Endothelial cell of umbilical vein (primary cell): ENCODE results near the gene TMEM179B. TPM values are rescaled to one million over a fixed set of nuclear protein-coding genes. Genes with fewer than 3 reads are reported as not detected.

Experiments
- BruUV-seq: library from RNA; stranded (reverse); fragments of 400-500 nt; replicated peaks from 2 replicates; lab custom pipeline; 2021; lab: Mats Ljungman, UMichigan
- CTCF ChIA-PET: fragments of 300-600, 350-600 bp; sonication (Branson Sonifier 250); formaldehyde crosslinking; loops from one replicate; lab custom pipeline; 2021; ENCODE audit warnings: antibody characterized with exemption, inconsistent platforms; lab: Charles Lee
- POLR2A ChIA-PET: fragments of 300-600, 350-600 bp; sonication (Branson Sonifier 250); formaldehyde crosslinking; loops from one replicate; lab custom pipeline; 2021; ENCODE audit warnings: antibody characterized with exemption, inconsistent platforms; lab: Charles Lee
- DNase-seq: peaks from one replicate; pipeline ENCODE4 v3.0.0-alpha.2; 2011; ENCODE audit warnings: low read depth, low spot score
- FAIRE-seq: peaks from 2 replicates; lab custom pipeline; 2011; peaks lifted over from hg19 to GRCh38; lab: Jason Lieb, UNC
- H2AFZ ChIP-seq: 2 replicates; pipeline ENCODE4 v1.6.0; 2012; ENCODE audit warnings: low read depth, low read length, control low read depth, inconsistent platforms
- H3K27ac ChIP-seq: 2 replicates; pipeline ENCODE4 v1.5.1; 2011; ENCODE audit warnings: low read depth, mild to moderate bottlenecking, control low read depth, low read length, moderate library complexity; ENCODE audit not compliant: insufficient read depth
- H3K27me3 ChIP-seq, 2 experiments: 2 replicates each; pipeline versions ENCODE4 v1.6.0 to v1.6.1; 2011; ENCODE audit warnings: low read length in 2 of 2, mixed read lengths in 1 of 2; ENCODE audit not compliant: control insufficient read depth in 2 of 2, insufficient read depth in 2 of 2
- H3K36me3 ChIP-seq, 2 experiments: 2 replicates in 1 of 2; 3 replicates in 1 of 2; pipeline ENCODE4 v1.5.1; 2011; ENCODE audit warnings: low read length in 2 of 2, mild to moderate bottlenecking in 1 of 2, moderate library complexity in 1 of 2; ENCODE audit not compliant: control insufficient read depth in 2 of 2, insufficient read depth in 2 of 2; ENCODE audit errors: extremely low read depth in 1 of 2
- H3K4me1 ChIP-seq: 3 replicates; pipeline ENCODE4 v1.5.1; 2011; ENCODE audit warnings: mild to moderate bottlenecking, low read length; ENCODE audit not compliant: control insufficient read depth, insufficient read depth; ENCODE audit errors: extremely low read depth
- H3K4me2 ChIP-seq: 2 replicates; pipeline ENCODE4 v1.6.1; 2011; ENCODE audit warnings: low read length, control low read depth, mixed read lengths; ENCODE audit not compliant: insufficient read depth
- H3K4me3 ChIP-seq, 3 experiments: fragments of 200-600 bp in 1 of 3; sonication (generic), shearing (Covaris generic) in 1 of 3; replicated peaks in 1 of 3; 2 replicates each; pipeline ENCODE4 v1.5.1; 2011 to 2016; ENCODE audit warnings: control low read depth in 3 of 3, low read length in 3 of 3, mild to moderate bottlenecking in 2 of 3, inconsistent platforms in 1 of 3, low read depth in 1 of 3, moderate library complexity in 1 of 3; ENCODE audit not compliant: insufficient read depth in 1 of 3
- H3K79me2 ChIP-seq: 2 replicates; pipeline ENCODE4 v1.6.0; 2012; ENCODE audit warnings: low read length, inconsistent platforms; ENCODE audit not compliant: control insufficient read depth, insufficient read depth
- H3K9ac ChIP-seq: replicated peaks from 2 replicates; pipeline ENCODE3; 2011; ENCODE audit warnings: low read length, control low read depth; ENCODE audit not compliant: insufficient read depth; ENCODE audit errors: extremely low read depth
- H3K9me1 ChIP-seq: replicated peaks from 3 replicates; pipeline ENCODE4 v1.6.0; 2011; ENCODE audit warnings: mild to moderate bottlenecking, low read length; ENCODE audit not compliant: control insufficient read depth, insufficient read depth; ENCODE audit errors: extremely low read depth
- H3K9me3 ChIP-seq: replicated peaks from 2 replicates; pipeline ENCODE4 v1.5.1; 2012; ENCODE audit warnings: low read length, inconsistent platforms; ENCODE audit not compliant: control insufficient read depth, insufficient read depth
- H4K20me1 ChIP-seq: replicated peaks from 2 replicates; pipeline ENCODE3; 2011; ENCODE audit warnings: mild to moderate bottlenecking, low read length; ENCODE audit not compliant: control insufficient read depth, insufficient read depth; ENCODE audit errors: extremely low read depth
- CTCF ChIP-seq, 2 donors: IDR thresholded peaks; 1 replicate in 1 of 2; 2 replicates in 1 of 2; pipeline ENCODE4 v1.5.1; 2011; ENCODE audit warnings: low read length in 2 of 2, mild to moderate bottlenecking in 2 of 2, moderate library complexity in 2 of 2, control low read depth in 1 of 2, inconsistent platforms in 1 of 2, low read depth in 1 of 2; ENCODE audit not compliant: insufficient read depth in 1 of 2; ENCODE audit errors: extremely low read depth in 1 of 2
- EZH2 ChIP-seq: IDR thresholded peaks from 2 replicates; pipeline ENCODE4 v1.6.1; 2012; ENCODE audit warnings: borderline replicate concordance, low read depth, mild to moderate bottlenecking, moderate library complexity, low read length, inconsistent platforms; ENCODE audit not compliant: severe bottlenecking
- FOS ChIP-seq: IDR thresholded peaks from 2 replicates; pipeline ENCODE4 v1.6.1; 2011; ENCODE audit warnings: mild to moderate bottlenecking, low read length, moderate library complexity, borderline replicate concordance; ENCODE audit not compliant: insufficient read depth
- GATA2 ChIP-seq: IDR thresholded peaks from 2 replicates; pipeline ENCODE4 v1.7.0; 2011; ENCODE audit warnings: low read depth, mild to moderate bottlenecking, moderate library complexity, mixed read lengths, low read length; ENCODE audit not compliant: insufficient read length, insufficient read depth
- JUN ChIP-seq: IDR thresholded peaks from 2 replicates; pipeline ENCODE4 v1.6.1; 2011; ENCODE audit warnings: borderline replicate concordance, low read depth; ENCODE audit not compliant: insufficient read length, insufficient read depth
- MAX ChIP-seq: IDR thresholded peaks from 2 replicates; pipeline ENCODE4 v1.6.1; 2011; ENCODE audit not compliant: insufficient read depth, insufficient read length
- MYC ChIP-seq: IDR thresholded peaks from one replicate; pipeline ENCODE4 v1.6.1; 2011; ENCODE audit warnings: mild to moderate bottlenecking, low read depth, low read length
- POLR2A ChIP-seq: IDR thresholded peaks from 2 replicates; pipeline ENCODE4 v1.6.1; 2012; ENCODE audit warnings: low read depth, mild to moderate bottlenecking, control low read depth, low read length
- POLR2AphosphoS5 ChIP-seq: IDR thresholded peaks from 2 replicates; pipeline ENCODE4 v1.6.1; 2012; ENCODE audit warnings: low read depth, mild to moderate bottlenecking, control low read depth, low read length, moderate library complexity; ENCODE audit not compliant: insufficient read depth
- dilution Hi-C: fragments of 300-500 bp; cut with MboI; formaldehyde crosslinking; loops from one replicate; pipeline ENCODE4 v1.15.0; 2019; ENCODE audit warnings: low sequenced_read_pairs; ENCODE audit not compliant: extremely low pct_ligation_motif_present
- intact Hi-C: fragments of 100-400 bp; cut with micrococcal nuclease; formaldehyde crosslinking; loops from one replicate; pipeline ENCODE4 v1.10.0; 2022
- microRNA-seq: library from miRNA; unstranded; fragments of <30 nt; microRNA quantifications from one replicate; pipeline ENCODE4 v1.2.0, GENCODE V29; 2021; ENCODE audit warnings: borderline number of aligned reads, borderline replicate concordance
- polyA plus RNA-seq, 4 experiments: library from polyadenylated mRNA; depleted of rRNA in 3 of 4; stranded (reverse) in 3 of 4; unstranded in 1 of 4; fragments of >200 nt; gene quantifications; 2 replicates each; pipeline versions ENCODE4 v1.2.1 to v1.2.3, GENCODE V29; 2011 to 2012; ENCODE audit warnings: missing spikeins in 1 of 4
- small RNA-seq: library from RNA; depleted of rRNA; stranded (forward); fragments of <200 nt; gene quantifications from one replicate; pipeline ENCODE3, GENCODE V24; 2012; ENCODE audit warnings: low replicate concordance, low read depth; ENCODE audit not compliant: insufficient read depth, insufficient read length
- total RNA-seq: library from RNA; stranded (reverse); gene quantifications from 2 replicates; pipeline ENCODE4 v1.2.3, GENCODE V29; 2021

Gene TMEM179B
- total and polyA plus RNA-seq, 2 donors (not counting 3 experiments of a cell fraction or from before 2014, with no cell fraction given) = 27.6 to 102 TPM

- dilution Hi-C loops (no loop called here), intact Hi-C loops (loop anchor here (1.0 kb wide), 2 partner anchors 34 to 52 kb away; partner anchors contain the start of genes NXF1 and TMEM179B)
These were observed 52.1 kb downstream of the TMEM179B start, which contains the start of gene WDR74 for GRCh38 chr11:62839050-62839945. TSS of gene WDR74 (minus strand) at chr11:62839590. CDS start at chr11:62839570, 20 bp downstream.

More at GRCh38 chr11:62839050-62839945, 52.1 kb downstream of the TMEM179B start, which contains the start of gene WDR74:
- POLR2A ChIA-PET = interaction anchor here (0.6 to 3.4 kb wide), 8 partner anchors 7 to 160 kb away, joined by 3 to 186 read pairs (median 24); partner anchors contain the start of genes HNRNPUL2, NXF1, POLR2G and STX5
- H4K20me1 ChIP-seq = no peaks in the 10 kb centered on the region
- H3K36me3 ChIP-seq = peaks cover 5 to 10% of the 10 kb centered on the region in 2 experiments
- DNase-seq (peak; percentile 93), FAIRE-seq (peak; percentile 81)
- H3K4me1 ChIP-seq = peaks cover 7% of the 10 kb centered on the region
- no peaks in the 10 kb centered on the region for H3K9me1 ChIP-seq
- H3K79me2 ChIP-seq = peaks cover 25% of the 10 kb centered on the region
- peak within 1 kb of the TSS; percentile 89 for H3K4me2 ChIP-seq
- no peaks in the 10 kb centered on the region for H3K9me3 ChIP-seq
- TF ChIP-seq JUN (no peak), CTCF (IDR thresholded peaks at IDR 0.05; ENCODE audit: extremely low read depth in 1 of 2, insufficient read depth in 1 of 2, low read depth in 1 of 2, low read length in 2 of 2) (no peak), EZH2 (no peak), FOS (no peak), MYC (peak; percentile 94), POLR2A (peak; percentile 92), MAX (peak; percentile 98), POLR2AphosphoS5 (peak; percentile 94), GATA2 (no peak)
- no TSS peak for BruUV-seq
- peak within 1 kb of the TSS; percentile 79 for H3K9ac ChIP-seq
- no peaks in the 10 kb centered on the region for H3K27me3 ChIP-seq
- H3K4me3 ChIP-seq = peak within 1 kb of the TSS; percentile 34 to 90 (median 84)
- H2AFZ ChIP-seq = peak within 1 kb of the TSS; percentile 19
- H3K27ac ChIP-seq = peak within 1 kb of the TSS; percentile 74
- CTCF ChIA-PET = interaction anchor here (0.6 to 3.0 kb wide), 4 partner anchors 22 to 85 kb away, joined by 3 to 27 read pairs (median 3); partner anchors contain the start of genes SLC3A2, TMEM179B and ZBTB3

Small RNA genes within 50 kb of the gene (microRNA-seq; reads per million reads assigned to microRNA genes)
- gene MIR6514 (not detected), gene MIR6748 (not detected)

Small RNA genes within 50 kb of the gene (small RNA-seq; reads per million reads assigned to genes)
- gene MIR6514 (not detected), gene RNU6-118P (not detected)

Other genes with a start within 250 kb of the TMEM179B start
Only the 30 nearest of the 31 such genes appear.
- gene EEF1G, start 213.5 kb upstream of the TMEM179B start, total RNA-seq = 1,341 and 1,345 TPM in 2 replicates
- 1,723 and 2,133 TPM in 2 replicates for gene EEF1G, start 213.5 kb upstream of the TMEM179B start, polyA plus RNA-seq
- 16.9 and 17.8 TPM in 2 replicates for gene TUT1, start 195.9 kb upstream of the TMEM179B start, total RNA-seq
- gene TUT1, start 195.9 kb upstream of the TMEM179B start, polyA plus RNA-seq = 11.5 and 12.7 TPM in 2 replicates
- gene MTA2, start 185.5 kb upstream of the TMEM179B start, total RNA-seq = 166 and 176 TPM in 2 replicates
- gene MTA2, start 185.5 kb upstream of the TMEM179B start, polyA plus RNA-seq = 30.2 and 40.4 TPM in 2 replicates
- 101 and 110 TPM in 2 replicates for gene EML3, start 174.6 kb upstream of the TMEM179B start, total RNA-seq
- 75.7 and 78.3 TPM in 2 replicates for gene EML3, start 174.6 kb upstream of the TMEM179B start, polyA plus RNA-seq
- 8.2 and 8.8 TPM in 2 replicates for gene ROM1, start 174.1 kb upstream of the TMEM179B start, total RNA-seq
- gene ROM1, start 174.1 kb upstream of the TMEM179B start, polyA plus RNA-seq = 4.8 and 5.3 TPM in 2 replicates
- gene B3GAT3, start 165.4 kb upstream of the TMEM179B start, total RNA-seq = 31.6 and 35.0 TPM in 2 replicates
- 37.2 and 48.0 TPM in 2 replicates for gene B3GAT3, start 165.4 kb upstream of the TMEM179B start, polyA plus RNA-seq
- gene GANAB, start 140.8 kb upstream of the TMEM179B start, total RNA-seq = 357 and 389 TPM in 2 replicates
- gene GANAB, start 140.8 kb upstream of the TMEM179B start, polyA plus RNA-seq = 433 and 455 TPM in 2 replicates
- 21.7 and 22.8 TPM in 2 replicates for gene INTS5, start 134.1 kb upstream of the TMEM179B start, total RNA-seq
- gene INTS5, start 134.1 kb upstream of the TMEM179B start, polyA plus RNA-seq = 20.3 and 20.9 TPM in 2 replicates
- 58.7 and 61.0 TPM in 2 replicates for gene C11orf98, start 122.2 kb upstream of the TMEM179B start, total RNA-seq
- 32.3 and 39.5 TPM in 2 replicates for gene C11orf98, start 122.2 kb upstream of the TMEM179B start, polyA plus RNA-seq
- gene CSKMT, start 122.1 kb upstream of the TMEM179B start, total RNA-seq = 28.4 and 38.1 TPM in 2 replicates
- 7.8 and 7.9 TPM in 2 replicates for gene CSKMT, start 122.1 kb upstream of the TMEM179B start, polyA plus RNA-seq
- 8.6 and 9.0 TPM in 2 replicates for gene UQCC3, start 115.7 kb upstream of the TMEM179B start, total RNA-seq
- gene UQCC3, start 115.7 kb upstream of the TMEM179B start, polyA plus RNA-seq = 15.3 and 15.5 TPM in 2 replicates
- gene LBHD1, start 115.1 kb upstream of the TMEM179B start, total RNA-seq = 7.5 and 10.5 TPM in 2 replicates
- gene LBHD1, start 115.1 kb upstream of the TMEM179B start, polyA plus RNA-seq = 3.5 and 3.8 TPM in 2 replicates
- gene UBXN1, start 108.3 kb upstream of the TMEM179B start, total RNA-seq = 112 and 113 TPM in 2 replicates
- 105 and 114 TPM in 2 replicates for gene UBXN1, start 108.3 kb upstream of the TMEM179B start, polyA plus RNA-seq
- gene LRRN4CL, start 97.9 kb upstream of the TMEM179B start, total RNA-seq = 0.20 and 0.37 TPM in 2 replicates
- gene LRRN4CL, start 97.9 kb upstream of the TMEM179B start, polyA plus RNA-seq = 0.03 TPM in 1 of 2 replicates, not detected in the other
- gene BSCL2, start 80.0 kb upstream of the TMEM179B start, total RNA-seq = 31.1 and 31.3 TPM in 2 replicates
- gene BSCL2, start 80.0 kb upstream of the TMEM179B start, polyA plus RNA-seq = 94.8 and 126 TPM in 2 replicates
- gene GNG3, start 79.7 kb upstream of the TMEM179B start, total RNA-seq = not detected in 2 replicates
- not detected in 2 replicates for gene GNG3, start 79.7 kb upstream of the TMEM179B start, polyA plus RNA-seq
- 53.4 and 56.2 TPM in 2 replicates for gene HNRNPUL2, start 59.9 kb upstream of the TMEM179B start, total RNA-seq
- 14.1 and 18.3 TPM in 2 replicates for gene HNRNPUL2, start 59.9 kb upstream of the TMEM179B start, polyA plus RNA-seq
- gene TTC9C, start 58.9 kb upstream of the TMEM179B start, total RNA-seq = 31.6 and 43.5 TPM in 2 replicates
- gene TTC9C, start 58.9 kb upstream of the TMEM179B start, polyA plus RNA-seq = 20.6 and 27.4 TPM in 2 replicates
- gene ZBTB3, start 33.2 kb upstream of the TMEM179B start, total RNA-seq = 6.9 and 8.1 TPM in 2 replicates
- 3.7 and 4.1 TPM in 2 replicates for gene ZBTB3, start 33.2 kb upstream of the TMEM179B start, polyA plus RNA-seq
- gene POLR2G, start 25.8 kb upstream of the TMEM179B start, total RNA-seq = 94.3 and 96.2 TPM in 2 replicates
- gene POLR2G, start 25.8 kb upstream of the TMEM179B start, polyA plus RNA-seq = 258 and 266 TPM in 2 replicates
- gene TAF6L, start 16.0 kb upstream of the TMEM179B start, total RNA-seq = 28.9 and 30.4 TPM in 2 replicates
- 28.6 and 33.3 TPM in 2 replicates for gene TAF6L, start 16.0 kb upstream of the TMEM179B start, polyA plus RNA-seq
- gene TMEM223, start 4.6 kb downstream of the TMEM179B start, total RNA-seq = 11.8 and 12.7 TPM in 2 replicates
- 26.7 and 31.8 TPM in 2 replicates for gene TMEM223, start 4.6 kb downstream of the TMEM179B start, polyA plus RNA-seq
- 71.4 and 74.4 TPM in 2 replicates for gene NXF1, start 18.0 kb downstream of the TMEM179B start, total RNA-seq
- 99.8 and 101 TPM in 2 replicates for gene NXF1, start 18.0 kb downstream of the TMEM179B start, polyA plus RNA-seq
- 41.3 and 42.8 TPM in 2 replicates for gene STX5, start 44.6 kb downstream of the TMEM179B start, total RNA-seq
- 46.4 and 50.7 TPM in 2 replicates for gene STX5, start 44.6 kb downstream of the TMEM179B start, polyA plus RNA-seq
- not detected in 2 replicates for gene TEX54, start 45.4 kb downstream of the TMEM179B start, total RNA-seq
- gene TEX54, start 45.4 kb downstream of the TMEM179B start, polyA plus RNA-seq = not detected in 2 replicates
- gene WDR74, start 52.2 kb downstream of the TMEM179B start, total RNA-seq = 51.7 and 51.8 TPM in 2 replicates
- gene WDR74, start 52.2 kb downstream of the TMEM179B start, polyA plus RNA-seq = 44.7 and 44.8 TPM in 2 replicates
- 190 and 208 TPM in 2 replicates for gene SLC3A2, start 93.5 kb downstream of the TMEM179B start, total RNA-seq
- gene SLC3A2, start 93.5 kb downstream of the TMEM179B start, polyA plus RNA-seq = 337 and 344 TPM in 2 replicates
- gene CHRM1, start 134.0 kb downstream of the TMEM179B start, total RNA-seq = not detected in 2 replicates
- gene CHRM1, start 134.0 kb downstream of the TMEM179B start, polyA plus RNA-seq = not detected in 2 replicates
- gene SLC22A6, start 197.6 kb downstream of the TMEM179B start, total RNA-seq = not detected in 2 replicates
- not detected in 2 replicates for gene SLC22A6, start 197.6 kb downstream of the TMEM179B start, polyA plus RNA-seq
- not detected in 2 replicates for gene SLC22A8, start 228.4 kb downstream of the TMEM179B start, total RNA-seq
- gene SLC22A8, start 228.4 kb downstream of the TMEM179B start, polyA plus RNA-seq = not detected in 2 replicates